Astrocyte (in vitro differentiated cells and primary cell): ENCODE results near the gene DHX40. TPM values are rescaled to one million over a fixed set of nuclear protein-coding genes. Genes with fewer than 3 reads are reported as not detected.
"Not testable (repeated sequence)": the region's sequence is repeated elsewhere in the genome, so short reads cannot be mapped to it uniquely, and the experiment has no call there.

Source experiments
- DNase-seq: peaks from one replicate; pipeline ENCODE4 v3.0.0-alpha.2; 2010; ENCODE audit warnings: low read depth
- FAIRE-seq: peaks from 2 replicates; lab custom pipeline; 2011; peaks lifted over from hg19 to GRCh38; lab: Jason Lieb, UNC
- H2AFZ ChIP-seq: 2 replicates; pipeline ENCODE4 v1.6.0; 2012; ENCODE audit warnings: low read depth, low read length, inconsistent platforms
- H3K27ac ChIP-seq: 2 replicates; pipeline ENCODE4 v1.5.1; 2011; ENCODE audit warnings: low read depth, low read length, inconsistent platforms
- H3K27me3 ChIP-seq: 2 replicates; pipeline ENCODE4 v1.6.0; 2011; ENCODE audit warnings: low read length, inconsistent platforms; ENCODE audit not compliant: insufficient read depth
- H3K36me3 ChIP-seq: 2 replicates; pipeline ENCODE4 v1.5.1; 2011; ENCODE audit warnings: low read length, inconsistent platforms; ENCODE audit not compliant: insufficient read depth
- H3K4me1 ChIP-seq: 2 replicates; pipeline ENCODE4 v1.5.1; 2011; ENCODE audit warnings: low read length, inconsistent platforms; ENCODE audit not compliant: insufficient read depth
- H3K4me2 ChIP-seq: 2 replicates; pipeline ENCODE4 v1.6.0; 2012; ENCODE audit warnings: low read length, inconsistent platforms
- H3K4me3 ChIP-seq: 2 replicates; pipeline ENCODE4 v1.5.1; 2011; ENCODE audit warnings: low read depth, mild to moderate bottlenecking, low read length, inconsistent platforms; ENCODE audit not compliant: insufficient read depth
- H3K79me2 ChIP-seq: 2 replicates; pipeline ENCODE4 v1.6.0; 2012; ENCODE audit warnings: mild to moderate bottlenecking, low read length, inconsistent platforms; ENCODE audit not compliant: insufficient read depth
- H3K9ac ChIP-seq: 2 replicates; pipeline ENCODE4 v1.6.0; 2012; ENCODE audit warnings: mild to moderate bottlenecking, low read length, inconsistent platforms
- H3K9me3 ChIP-seq: 2 replicates; pipeline ENCODE4 v1.5.1; 2012; ENCODE audit warnings: low read depth, mild to moderate bottlenecking, low read length, inconsistent platforms; ENCODE audit not compliant: insufficient read depth
- H4K20me1 ChIP-seq: 2 replicates; pipeline ENCODE4 v1.6.0; 2012; ENCODE audit warnings: low read length, inconsistent platforms; ENCODE audit not compliant: insufficient read depth
- H3K27ac Mint-ChIP-seq: one replicate; pipeline ENCODE4 v1.8.0; 2021; ENCODE audit warnings: mild to moderate bottlenecking, mixed read lengths; ENCODE audit not compliant: unreplicated experiment
- H3K27me3 Mint-ChIP-seq: one replicate; pipeline ENCODE4 v1.8.0; 2021; ENCODE audit warnings: low read depth, mixed read lengths; ENCODE audit not compliant: unreplicated experiment
- H3K36me3 Mint-ChIP-seq: one replicate; pipeline ENCODE4 v1.8.0; 2021; ENCODE audit warnings: low read depth, mixed read lengths; ENCODE audit not compliant: unreplicated experiment
- H3K4me1 Mint-ChIP-seq: one replicate; pipeline ENCODE4 v1.8.0; 2021; ENCODE audit warnings: low read depth, mixed read lengths; ENCODE audit not compliant: unreplicated experiment
- H3K4me3 Mint-ChIP-seq: one replicate; pipeline ENCODE4 v1.8.0; 2021; ENCODE audit warnings: mild to moderate bottlenecking, moderate library complexity, mixed read lengths; ENCODE audit not compliant: unreplicated experiment
- H3K9me3 Mint-ChIP-seq: one replicate; pipeline ENCODE4 v1.8.0; 2021; ENCODE audit warnings: mild to moderate bottlenecking, mixed read lengths; ENCODE audit not compliant: unreplicated experiment
- EZH2 ChIP-seq: IDR thresholded peaks from 2 replicates; pipeline ENCODE4 v1.6.1; 2012; ENCODE audit warnings: mild to moderate bottlenecking, low read length, inconsistent platforms; ENCODE audit not compliant: insufficient read depth
- total RNA-seq: library from RNA; stranded (reverse); gene quantifications from 2 replicates; pipeline ENCODE4 v1.2.1, GENCODE V29; 2021
- TF ChIP-seq, protein P1 (sequence below): IDR thresholded peaks from 2 replicates; pipeline ENCODE4 v1.5.1; 2011; ENCODE audit warnings: low read depth, mild to moderate bottlenecking, inconsistent platforms, low read length, moderate library complexity; ENCODE audit not compliant: insufficient read depth

The DHX40 gene
- total RNA-seq, 1 donor from 2014 or later: 31.0 TPM

DNA sequence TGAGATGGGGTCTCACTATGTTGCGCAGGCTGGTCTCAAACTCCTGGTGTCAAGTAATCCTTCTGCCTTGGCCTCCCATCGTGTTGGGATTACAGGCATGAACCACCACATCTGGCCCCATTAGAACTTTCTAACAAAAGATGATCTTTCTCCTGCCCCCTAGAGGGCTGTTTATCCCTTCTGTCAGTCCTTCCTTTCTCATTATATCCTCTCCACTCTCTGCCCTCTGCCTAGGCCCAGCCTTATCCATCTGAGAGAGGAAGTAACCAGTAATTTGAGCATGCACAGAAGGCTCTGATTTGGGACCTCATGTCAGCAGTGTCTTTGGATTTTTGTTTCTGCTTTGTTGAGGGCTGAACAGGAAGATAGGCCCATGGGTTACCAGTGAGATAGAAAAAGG lies 4.4 kb upstream of the DHX40 start:
- H3K4me3 Mint-ChIP-seq: no peak overlapping the region
- no peaks in the 10 kb centered on the region for H3K36me3 Mint-ChIP-seq
- Histone ChIP-seq H3K4me2 (no peak overlapping the region), H3K4me3 (no peak overlapping the region), H3K27ac (no peak overlapping the region), H3K79me2 (peaks cover 5% of the 10 kb centered on the region), H4K20me1 (no peaks in the 10 kb centered on the region), H3K9ac (no peak overlapping the region), H2AFZ (no peak overlapping the region), H3K27me3 (no peaks in the 10 kb centered on the region), H3K4me1 (peaks cover 4% of the 10 kb centered on the region), H3K36me3 (no peaks in the 10 kb centered on the region), H3K9me3 (peaks cover 4% of the 10 kb centered on the region)
- no peaks in the 10 kb centered on the region for H3K9me3 Mint-ChIP-seq
- peaks cover 2% of the 10 kb centered on the region for H3K27me3 Mint-ChIP-seq
- TF ChIP-seq EZH2: no peak
- TF ChIP-seq, protein P1, sequence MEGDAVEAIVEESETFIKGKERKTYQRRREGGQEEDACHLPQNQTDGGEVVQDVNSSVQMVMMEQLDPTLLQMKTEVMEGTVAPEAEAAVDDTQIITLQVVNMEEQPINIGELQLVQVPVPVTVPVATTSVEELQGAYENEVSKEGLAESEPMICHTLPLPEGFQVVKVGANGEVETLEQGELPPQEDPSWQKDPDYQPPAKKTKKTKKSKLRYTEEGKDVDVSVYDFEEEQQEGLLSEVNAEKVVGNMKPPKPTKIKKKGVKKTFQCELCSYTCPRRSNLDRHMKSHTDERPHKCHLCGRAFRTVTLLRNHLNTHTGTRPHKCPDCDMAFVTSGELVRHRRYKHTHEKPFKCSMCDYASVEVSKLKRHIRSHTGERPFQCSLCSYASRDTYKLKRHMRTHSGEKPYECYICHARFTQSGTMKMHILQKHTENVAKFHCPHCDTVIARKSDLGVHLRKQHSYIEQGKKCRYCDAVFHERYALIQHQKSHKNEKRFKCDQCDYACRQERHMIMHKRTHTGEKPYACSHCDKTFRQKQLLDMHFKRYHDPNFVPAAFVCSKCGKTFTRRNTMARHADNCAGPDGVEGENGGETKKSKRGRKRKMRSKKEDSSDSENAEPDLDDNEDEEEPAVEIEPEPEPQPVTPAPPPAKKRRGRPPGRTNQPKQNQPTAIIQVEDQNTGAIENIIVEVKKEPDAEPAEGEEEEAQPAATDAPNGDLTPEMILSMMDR: peak; percentile 28
- FAIRE-seq: no peak
- no peak overlapping the region for H3K27ac Mint-ChIP-seq
- no peaks in the 10 kb centered on the region for H3K4me1 Mint-ChIP-seq
- no peak for DNase-seq

DNA sequence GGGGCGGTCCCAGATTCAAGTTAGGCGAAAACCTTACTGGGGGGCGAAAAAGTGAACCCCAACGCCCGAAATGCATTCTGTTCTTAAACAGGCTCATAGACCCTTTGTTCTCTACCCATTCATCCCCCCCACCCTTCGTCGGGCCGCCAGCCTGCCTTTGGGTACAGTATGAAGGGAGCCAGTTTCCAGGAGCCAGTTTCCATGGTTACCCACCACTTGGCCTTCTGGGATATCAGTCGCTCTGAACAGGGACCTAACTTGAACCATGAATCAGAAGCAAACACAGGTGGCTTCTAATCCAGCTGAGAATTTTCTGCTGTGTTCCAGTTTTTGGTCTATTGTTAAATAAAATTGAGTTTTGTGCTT lies 532 bp downstream of the DHX40 start:
- peak overlapping the region; percentile 97 for H3K4me3 ChIP-seq
- Mint-ChIP-seq H3K4me3 (peak overlapping the region; percentile 100), H3K36me3 (no peaks in the 10 kb centered on the region), H3K27me3 (peaks cover 2% of the 10 kb centered on the region), H3K27ac (peak overlapping the region; percentile 95), H3K4me1 (no peaks in the 10 kb centered on the region), H3K9me3 (no peaks in the 10 kb centered on the region)
- peak overlapping the region; percentile 90 for H3K4me2 ChIP-seq
- TF ChIP-seq EZH2: no peak
- TF ChIP-seq, protein P1: no peak
- peak overlapping the region; percentile 99 for H2AFZ ChIP-seq
- peak overlapping the region; percentile 95 for H3K9ac ChIP-seq
- H3K79me2 ChIP-seq: peaks cover 19% of the 10 kb centered on the region
- FAIRE-seq: no peak
- peaks cover 8% of the 10 kb centered on the region for H3K4me1 ChIP-seq
- H3K9me3 ChIP-seq: peaks cover 4% of the 10 kb centered on the region
- H3K27me3 ChIP-seq: no peaks in the 10 kb centered on the region
- peak; percentile 75 for DNase-seq
- H3K36me3 ChIP-seq: no peaks in the 10 kb centered on the region
- peak overlapping the region; percentile 84 for H3K27ac ChIP-seq
- no peaks in the 10 kb centered on the region for H4K20me1 ChIP-seq

DNA sequence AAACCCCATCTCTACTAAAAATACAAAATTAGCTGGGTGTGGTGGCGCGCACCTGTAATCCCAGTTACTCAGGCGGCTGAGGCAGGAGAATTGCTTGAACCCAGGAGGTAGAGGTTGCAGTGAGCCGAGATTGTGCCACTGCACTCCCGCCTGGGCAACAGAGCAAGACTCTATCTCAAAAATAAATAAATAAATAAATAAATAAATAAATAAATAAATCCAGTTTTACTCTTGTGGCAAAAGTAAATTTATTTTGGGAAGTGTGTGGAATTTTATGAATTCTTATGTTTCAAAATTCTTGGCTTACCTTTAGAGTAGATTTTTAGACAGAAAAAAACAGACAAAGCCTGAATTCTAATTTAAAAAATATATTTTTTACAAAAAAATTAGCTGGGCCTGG lies 3.7 kb downstream of the DHX40 start:
- H3K27me3 ChIP-seq, H2AFZ ChIP-seq, H3K9ac ChIP-seq, H3K36me3 Mint-ChIP-seq, DNase-seq, H3K4me3 Mint-ChIP-seq, H3K36me3 ChIP-seq, H3K4me1 ChIP-seq, H3K9me3 Mint-ChIP-seq, H4K20me1 ChIP-seq, H3K27ac Mint-ChIP-seq, H3K4me2 ChIP-seq, H3K4me3 ChIP-seq, FAIRE-seq, H3K27me3 Mint-ChIP-seq, H3K4me1 Mint-ChIP-seq, H3K27ac ChIP-seq, H3K9me3 ChIP-seq: not testable (repeated sequence)
- peaks cover 19% of the 10 kb centered on the region for H3K79me2 ChIP-seq
